PC-9 (cell line): ENCODE measurements around the gene COG5. TPM values are rescaled to one million over a fixed set of nuclear protein-coding genes. Genes with fewer than 3 reads are reported as not detected.

Experiments
- BruUV-seq: library from RNA; stranded (reverse); fragments of 400-500 nt; replicated peaks from 2 replicates; lab custom pipeline; 2021; lab: Mats Ljungman, UMichigan
- CTCF ChIA-PET: fragments of 300-600 bp; sonication (Branson Sonifier 250); formaldehyde crosslinking; loops from one replicate; lab custom pipeline; 2022; ENCODE audit warnings: antibody characterized with exemption; lab: Charles Lee
- POLR2A ChIA-PET: fragments of 300-600 bp; sonication (Branson Sonifier 250); formaldehyde crosslinking; loops from one replicate; lab custom pipeline; 2022; ENCODE audit warnings: antibody characterized with exemption; ENCODE audit not compliant: unreplicated experiment; lab: Charles Lee
- DNase-seq, 2 experiments: peaks; one replicate each; pipeline versions ENCODE4 v3.0.0 to v3.0.0-alpha.2; 2015 to 2022; ENCODE audit warnings: mixed read lengths in 1 of 2
- H2AFZ ChIP-seq: fragments of 200-600 bp; sonication (generic); 2 replicates; pipeline ENCODE4 v1.8.1; 2017; ENCODE audit warnings: antibody characterized with exemption
- H3F3A ChIP-seq: fragments of 200-600 bp; sonication (generic); 2 replicates; pipeline ENCODE4 v1.8.1; 2017; ENCODE audit warnings: antibody characterized with exemption, mild to moderate bottlenecking, low read depth; ENCODE audit not compliant: insufficient read depth
- H3K27ac ChIP-seq: fragments of 200-600 bp; sonication (generic); 2 replicates; pipeline ENCODE4 v1.6.1; 2016; ENCODE audit warnings: mixed run types
- H3K27me3 ChIP-seq: fragments of 200-600 bp; sonication (generic); 2 replicates; pipeline ENCODE4 v1.6.1; 2016; ENCODE audit warnings: low read depth, mixed run types; ENCODE audit not compliant: insufficient read depth
- H3K36me3 ChIP-seq: fragments of 200-600 bp; sonication (generic); 2 replicates; pipeline ENCODE4 v1.6.1; 2016; ENCODE audit warnings: low read depth, mixed run types
- H3K4me1 ChIP-seq: fragments of 200-600 bp; sonication (generic); replicated peaks from 2 replicates; pipeline ENCODE4 v1.6.1; 2016; ENCODE audit warnings: mixed run types; ENCODE audit not compliant: insufficient read depth
- H3K4me2 ChIP-seq: fragments of 200-600 bp; sonication (generic); 2 replicates; pipeline ENCODE4 v1.6.1; 2017; ENCODE audit warnings: mixed run types
- H3K4me3 ChIP-seq: fragments of 200-600 bp; sonication (generic); 2 replicates; pipeline ENCODE4 v1.6.1; 2016; ENCODE audit warnings: mixed run types
- H3K79me2 ChIP-seq: fragments of 200-600 bp; sonication (generic); 2 replicates; pipeline ENCODE4 v1.6.1; 2017; ENCODE audit warnings: low read depth, mixed run types
- H3K9me2 ChIP-seq: fragments of 200-600 bp; sonication (generic); 2 replicates; pipeline ENCODE4 v1.8.1; 2017; ENCODE audit warnings: mild to moderate bottlenecking; ENCODE audit not compliant: insufficient read depth
- H3K9me3 ChIP-seq: fragments of 200-600 bp; sonication (generic); 2 replicates; pipeline ENCODE4 v1.8.1; 2016; ENCODE audit warnings: low read depth; ENCODE audit not compliant: insufficient read depth
- H4K20me1 ChIP-seq: fragments of 200-600 bp; sonication (generic); 2 replicates; pipeline ENCODE4 v1.8.1; 2017; ENCODE audit not compliant: insufficient read depth
- EZH2 ChIP-seq: fragments of 200-600 bp; sonication (generic); IDR thresholded peaks from 2 replicates; pipeline ENCODE4 v1.8.0; 2017; ENCODE audit warnings: antibody characterized with exemption, low read depth
- intact Hi-C: fragments of 100-400 bp; cut with micrococcal nuclease; formaldehyde crosslinking; loops from one replicate; pipeline ENCODE4 v1.10.0; 2022; ENCODE audit not compliant: unreplicated experiment
- total RNA-seq: library from RNA; stranded (reverse); gene quantifications from 2 replicates; pipeline ENCODE4 v1.2.3, GENCODE V29; 2021
- TF ChIP-seq, protein P1 (sequence below): fragments of 200-600 bp; sonication (generic); conservative IDR thresholded peaks from 2 replicates; pipeline ENCODE4 v1.6.1; 2017; ENCODE audit warnings: mixed run types, antibody characterized with exemption, mild to moderate bottlenecking, moderate library complexity

Gene COG5
- total RNA-seq, 1 experiment from 2014 or later: 43.5 TPM

DNA sequence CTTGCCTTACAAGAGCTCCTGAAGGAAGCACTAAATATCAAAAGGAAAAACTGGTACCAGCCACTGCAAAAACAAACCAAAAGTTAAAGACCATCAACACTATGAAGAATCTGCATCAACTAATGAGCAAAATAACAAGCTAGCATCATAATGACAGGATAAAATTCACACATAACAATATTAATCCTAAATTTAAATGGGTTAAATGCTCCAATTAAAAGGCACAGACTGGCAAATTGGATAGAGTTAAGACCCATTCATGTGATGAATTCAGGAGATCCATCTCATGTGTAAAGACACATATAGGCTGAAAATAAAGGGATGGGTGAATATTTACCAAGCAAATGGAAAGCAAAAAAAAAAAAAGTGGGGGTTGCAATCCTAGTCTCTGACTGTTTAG, 29.6 kb downstream of the COG5 start:
- TF ChIP-seq EZH2: no peak
- TF ChIP-seq, protein P1, sequence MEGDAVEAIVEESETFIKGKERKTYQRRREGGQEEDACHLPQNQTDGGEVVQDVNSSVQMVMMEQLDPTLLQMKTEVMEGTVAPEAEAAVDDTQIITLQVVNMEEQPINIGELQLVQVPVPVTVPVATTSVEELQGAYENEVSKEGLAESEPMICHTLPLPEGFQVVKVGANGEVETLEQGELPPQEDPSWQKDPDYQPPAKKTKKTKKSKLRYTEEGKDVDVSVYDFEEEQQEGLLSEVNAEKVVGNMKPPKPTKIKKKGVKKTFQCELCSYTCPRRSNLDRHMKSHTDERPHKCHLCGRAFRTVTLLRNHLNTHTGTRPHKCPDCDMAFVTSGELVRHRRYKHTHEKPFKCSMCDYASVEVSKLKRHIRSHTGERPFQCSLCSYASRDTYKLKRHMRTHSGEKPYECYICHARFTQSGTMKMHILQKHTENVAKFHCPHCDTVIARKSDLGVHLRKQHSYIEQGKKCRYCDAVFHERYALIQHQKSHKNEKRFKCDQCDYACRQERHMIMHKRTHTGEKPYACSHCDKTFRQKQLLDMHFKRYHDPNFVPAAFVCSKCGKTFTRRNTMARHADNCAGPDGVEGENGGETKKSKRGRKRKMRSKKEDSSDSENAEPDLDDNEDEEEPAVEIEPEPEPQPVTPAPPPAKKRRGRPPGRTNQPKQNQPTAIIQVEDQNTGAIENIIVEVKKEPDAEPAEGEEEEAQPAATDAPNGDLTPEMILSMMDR: no peak
- POLR2A ChIA-PET: interaction anchor here (0.7 kb wide), 1 partner anchor 15 kb away, joined by 5 read pairs; no protein-coding TSS in a partner anchor
- CTCF ChIA-PET: no interaction called here
- H3F3A ChIP-seq: no peaks in the 10 kb centered on the region
- no peak for DNase-seq
- peaks cover 7% of the 10 kb centered on the region; the same call in 1 of the 2 replicates for H3K79me2 ChIP-seq
- peaks cover under 1% of the 10 kb centered on the region; the same call in 1 of the 2 replicates for H3K4me1 ChIP-seq
- no peak overlapping the region for H2AFZ ChIP-seq
- no peak overlapping the region for H3K4me3 ChIP-seq
- no peaks in the 10 kb centered on the region for H4K20me1 ChIP-seq
- H3K9me2 ChIP-seq: no peaks in the 10 kb centered on the region
- no peaks in the 10 kb centered on the region for H3K27me3 ChIP-seq
- H3K36me3 ChIP-seq: 0 out of 2 replicates have a peak, but pooled peaks cover 4% of the 10 kb centered on the region
- H3K27ac ChIP-seq: no peak overlapping the region
- H3K4me2 ChIP-seq: no peak overlapping the region
- BruUV-seq: no TSS peak
- intact Hi-C loops: no loop called here
- H3K9me3 ChIP-seq: no peaks in the 10 kb centered on the region

DNA sequence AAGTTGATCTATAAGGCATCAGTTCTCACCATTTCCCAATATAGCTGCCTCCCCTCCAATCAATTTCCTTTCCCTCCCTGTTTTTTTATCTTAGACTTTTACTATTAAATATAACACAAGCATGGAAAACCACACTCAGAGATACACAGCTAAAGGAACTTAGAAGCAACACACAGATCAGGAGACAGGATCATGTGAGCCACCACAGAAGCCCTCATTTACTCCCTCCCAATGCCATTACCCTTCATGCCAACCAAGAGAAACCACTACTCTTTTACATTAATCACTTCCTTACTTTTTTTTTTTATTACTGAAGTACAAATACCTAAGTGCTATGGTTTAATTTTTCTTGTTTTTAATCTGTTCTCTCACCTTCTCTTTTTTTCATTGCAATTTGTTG, 33.0 kb downstream of the COG5 start:
- H3K4me3 ChIP-seq: no peak overlapping the region
- no peaks in the 10 kb centered on the region for H3K27me3 ChIP-seq
- no peak overlapping the region for H3K27ac ChIP-seq
- intact Hi-C loops: no loop called here
- no peaks in the 10 kb centered on the region for H3K9me2 ChIP-seq
- no peaks in the 10 kb centered on the region for H3K9me3 ChIP-seq
- 0 out of 2 replicates have a peak, but pooled peaks cover 3% of the 10 kb centered on the region for H3K36me3 ChIP-seq
- no peak overlapping the region for H2AFZ ChIP-seq
- no peak overlapping the region for H3K4me2 ChIP-seq
- H4K20me1 ChIP-seq: no peaks in the 10 kb centered on the region
- TF ChIP-seq, protein P1: no peak
- no peak for TF ChIP-seq EZH2
- no TSS peak for BruUV-seq
- CTCF ChIA-PET: interaction anchor here (0.7 kb wide), 1 partner anchor 59 kb away, joined by 6 read pairs; no protein-coding TSS in a partner anchor
- no peaks in the 10 kb centered on the region; the same call in none of the 2 replicates for H3K79me2 ChIP-seq
- H3K4me1 ChIP-seq: peaks cover 12% of the 10 kb centered on the region
- no peak for DNase-seq
- 0 out of 2 replicates have a peak, but pooled peaks cover 4% of the 10 kb centered on the region for H3F3A ChIP-seq
- POLR2A ChIA-PET: interaction anchor here (0.5 kb wide), 1 partner anchor 1460 kb away, joined by 5 read pairs; no protein-coding TSS in a partner anchor

DNA sequence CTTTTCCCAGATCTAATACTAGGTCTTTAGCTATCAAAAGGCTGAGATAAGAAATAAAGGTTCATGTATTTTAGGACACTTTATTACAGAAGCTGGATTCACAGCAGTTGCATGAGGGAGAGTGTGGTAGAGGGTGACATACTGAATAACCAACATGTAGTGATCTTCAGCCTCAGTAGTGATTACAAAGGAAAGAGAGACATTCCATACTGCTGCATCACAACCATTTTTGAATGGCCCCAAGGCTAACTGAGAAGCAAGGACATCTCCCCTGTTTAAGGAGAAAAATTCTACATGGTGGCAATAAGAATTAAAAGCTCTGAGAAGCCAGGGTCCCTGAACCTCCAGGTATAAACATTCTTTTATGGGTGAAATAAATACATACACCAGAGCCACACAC, 35.3 kb downstream of the COG5 start:
- no peaks in the 10 kb centered on the region; the same call in 1 of the 2 replicates for H3K79me2 ChIP-seq
- 0 out of 2 replicates have a peak, but pooled peaks cover 4% of the 10 kb centered on the region for H3F3A ChIP-seq
- no peak for TF ChIP-seq EZH2
- TF ChIP-seq, protein P1: no peak
- intact Hi-C loops: no loop called here
- no peaks in the 10 kb centered on the region for H4K20me1 ChIP-seq
- peaks cover 8% of the 10 kb centered on the region; the same call in 1 of the 2 replicates for H3K36me3 ChIP-seq
- DNase-seq: peak; percentile 14 to 51
- H3K27ac ChIP-seq: no peak overlapping the region
- H3K4me1 ChIP-seq: peaks cover 12% of the 10 kb centered on the region
- H2AFZ ChIP-seq: no peak overlapping the region
- ChIA-PET POLR2A (interaction anchor here (0.6 kb wide), 1 partner anchor 13 kb away, joined by 7 read pairs; no protein-coding TSS in a partner anchor), CTCF (interaction anchor here (0.6 kb wide), 1 partner anchor 379 kb away, joined by 3 read pairs; no protein-coding TSS in a partner anchor)
- H3K4me3 ChIP-seq: no peak overlapping the region
- no peaks in the 10 kb centered on the region for H3K27me3 ChIP-seq
- no peaks in the 10 kb centered on the region for H3K9me2 ChIP-seq
- no peak overlapping the region for H3K4me2 ChIP-seq
- H3K9me3 ChIP-seq: no peaks in the 10 kb centered on the region
- BruUV-seq: no TSS peak
